Gastroesophageal sphincter (tissue), 4 donors: ENCODE measurements around the gene HS2ST1. TPM values are rescaled to one million over a fixed set of nuclear protein-coding genes. Genes with fewer than 3 reads are reported as not detected.
"Not testable (repeated sequence)": the region's sequence is repeated elsewhere in the genome, so short reads cannot be mapped to it uniquely, and the experiment has no call there.

ENCODE experiments used
- ATAC-seq: fragments of 150-250 bp; one replicate; pipeline ENCODE4 v1.9.1; 2016; ENCODE audit warnings: mild to moderate bottlenecking, moderate library complexity
- H3K27ac ChIP-seq, 4 donors: fragments of 200-600 bp; sonication (generic) in 3 of 4; 1 replicate in 3 of 4; 2 replicates in 1 of 4; pipeline ENCODE4 v1.5.1; 2016 to 2019
- H3K27me3 ChIP-seq: fragments of 200-600 bp; sonication (generic); one replicate; pipeline ENCODE4 v1.5.1; 2019
- H3K36me3 ChIP-seq, 2 donors: fragments of 200-600 bp; sonication (generic); one replicate each; pipeline ENCODE4 v1.5.1; 2019; ENCODE audit warnings: control low read depth in 1 of 2
- H3K4me1 ChIP-seq, 3 donors: fragments of 200-600 bp; sonication (generic); 1 replicate in 2 of 3; 2 replicates in 1 of 3; pipeline ENCODE4 v1.5.1; 2016 to 2019; ENCODE audit warnings: control low read depth in 2 of 3
- H3K4me3 ChIP-seq, 2 donors: fragments of 200-600 bp; sonication (generic); one replicate each; pipeline ENCODE4 v1.5.1; 2019; ENCODE audit warnings: mild to moderate bottlenecking in 1 of 2, moderate library complexity in 1 of 2
- H3K9me3 ChIP-seq, 3 donors: fragments of 200-600 bp; sonication (generic); one replicate each; pipeline ENCODE4 v1.5.1; 2017 to 2019; ENCODE audit warnings: control low read depth in 2 of 3
- EP300 ChIP-seq: sonication (generic); formaldehyde crosslinking; IDR thresholded peaks from one replicate; pipeline ENCODE4 v1.6.1; 2017; ENCODE audit warnings: antibody characterized with exemption, mild to moderate bottlenecking
- POLR2A ChIP-seq, 2 donors: fragments of 450-650 bp; IDR thresholded peaks; one replicate each; pipeline ENCODE4 v1.6.1; 2017; ENCODE audit warnings: antibody characterized with exemption in 2 of 2, mild to moderate bottlenecking in 2 of 2, moderate library complexity in 1 of 2
- POLR2AphosphoS5 ChIP-seq: sonication (generic); formaldehyde crosslinking; IDR thresholded peaks from one replicate; pipeline ENCODE4 v1.6.1; 2017; ENCODE audit warnings: antibody characterized with exemption
- WGBS, 2 donors: methylation state at CpG; one replicate each; pipeline ENCODE4 v1.1.5; 2018; ENCODE audit warnings: low coverage in 1 of 2; 5-methylcytosine and 5-hydroxymethylcytosine counted together
- total RNA-seq, 4 donors: library from RNA; depleted of rRNA; stranded (reverse); fragments of >200 nt; gene quantifications; one replicate each; pipeline ENCODE4 v1.1.0, GENCODE V29; 2016
- TF ChIP-seq, protein P1 (sequence below), 4 experiments: fragments of 200-600 bp in 2 of 4; fragments of 450-650 bp in 2 of 4; sonication (generic) in 1 of 4; IDR thresholded peaks; one replicate each; pipeline ENCODE4 v1.5.1; 2017 to 2019; ENCODE audit warnings: antibody characterized with exemption in 4 of 4, mild to moderate bottlenecking in 2 of 4, moderate library complexity in 2 of 4

The HS2ST1 gene
- total RNA-seq, 4 donors from 2014 or later: 10.3 to 17.0 (median 11.7) TPM

DNA sequence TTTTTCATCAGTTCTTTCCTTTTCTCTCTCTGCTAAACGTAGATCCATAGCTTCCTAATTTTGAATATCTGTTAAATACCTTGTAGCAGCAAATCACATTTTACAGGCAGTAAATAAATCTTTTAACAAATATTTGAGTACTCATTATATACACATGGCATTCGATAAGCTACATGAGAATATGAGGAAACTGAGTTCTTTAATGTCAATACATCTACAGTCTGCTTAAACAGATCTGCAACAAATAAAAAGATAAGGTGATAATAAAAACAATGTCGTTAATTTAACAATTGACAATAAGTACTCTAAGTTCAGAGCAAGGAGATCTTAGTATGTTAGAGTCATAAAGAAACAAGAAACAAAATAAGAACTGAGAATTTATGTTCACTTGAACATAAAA, 43.4 kb upstream of the HS2ST1 start:
- Histone ChIP-seq H3K9me3 (no peaks in the 10 kb centered on the region), H3K4me1 (peaks cover 0 to 9% (median 0%) of the 10 kb centered on the region in 3 donors), H3K36me3 (peaks cover 0 to 15% of the 10 kb centered on the region in 2 donors), H3K27me3 (no peaks in the 10 kb centered on the region), H3K27ac (no peak overlapping the region), H3K4me3 (no peak overlapping the region)
- no peak for ATAC-seq
- TF ChIP-seq POLR2AphosphoS5: no peak
- TF ChIP-seq POLR2A (IDR thresholded peaks at IDR 0.05): no peak
- TF ChIP-seq EP300: no peak
- TF ChIP-seq, protein P1, sequence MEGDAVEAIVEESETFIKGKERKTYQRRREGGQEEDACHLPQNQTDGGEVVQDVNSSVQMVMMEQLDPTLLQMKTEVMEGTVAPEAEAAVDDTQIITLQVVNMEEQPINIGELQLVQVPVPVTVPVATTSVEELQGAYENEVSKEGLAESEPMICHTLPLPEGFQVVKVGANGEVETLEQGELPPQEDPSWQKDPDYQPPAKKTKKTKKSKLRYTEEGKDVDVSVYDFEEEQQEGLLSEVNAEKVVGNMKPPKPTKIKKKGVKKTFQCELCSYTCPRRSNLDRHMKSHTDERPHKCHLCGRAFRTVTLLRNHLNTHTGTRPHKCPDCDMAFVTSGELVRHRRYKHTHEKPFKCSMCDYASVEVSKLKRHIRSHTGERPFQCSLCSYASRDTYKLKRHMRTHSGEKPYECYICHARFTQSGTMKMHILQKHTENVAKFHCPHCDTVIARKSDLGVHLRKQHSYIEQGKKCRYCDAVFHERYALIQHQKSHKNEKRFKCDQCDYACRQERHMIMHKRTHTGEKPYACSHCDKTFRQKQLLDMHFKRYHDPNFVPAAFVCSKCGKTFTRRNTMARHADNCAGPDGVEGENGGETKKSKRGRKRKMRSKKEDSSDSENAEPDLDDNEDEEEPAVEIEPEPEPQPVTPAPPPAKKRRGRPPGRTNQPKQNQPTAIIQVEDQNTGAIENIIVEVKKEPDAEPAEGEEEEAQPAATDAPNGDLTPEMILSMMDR (IDR thresholded peaks at IDR 0.05): no peak
- 89 to 96% methylated on average over 3 of the region's 3 CpGs for WGBS, 2 donors

DNA sequence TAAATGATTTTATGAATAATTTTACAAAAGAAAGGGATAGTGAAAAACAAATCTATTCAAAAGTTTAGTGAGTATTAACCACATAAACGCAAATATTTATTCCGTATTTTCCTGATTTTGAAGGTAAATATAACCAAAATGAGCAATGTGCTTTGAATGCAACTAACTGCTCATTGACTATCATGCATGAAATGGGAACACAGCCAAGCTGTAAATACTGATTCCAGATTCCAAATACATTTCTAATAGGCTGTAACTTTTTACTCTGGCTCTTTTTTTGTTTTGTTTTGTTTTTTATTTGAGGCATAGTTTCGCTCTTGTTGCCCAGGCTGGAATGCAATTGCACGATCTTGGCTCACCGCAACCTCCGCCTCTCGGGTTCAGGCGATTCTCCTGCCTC, 42.3 kb upstream of the HS2ST1 start:
- Histone ChIP-seq H3K4me3 (no peak overlapping the region), H3K4me1 (peaks cover 0 to 9% (median 0%) of the 10 kb centered on the region in 3 donors), H3K27me3 (no peaks in the 10 kb centered on the region), H3K9me3 (no peaks in the 10 kb centered on the region), H3K36me3 (peaks cover 0 to 21% of the 10 kb centered on the region in 2 donors), H3K27ac (no peak overlapping the region)
- ATAC-seq: no peak
- TF ChIP-seq POLR2A (IDR thresholded peaks at IDR 0.05) (no peak), EP300 (no peak), POLR2AphosphoS5 (no peak)
- TF ChIP-seq, protein P1 (IDR thresholded peaks at IDR 0.05): no peak
- 87 to 97% methylated on average over 2 to 8 of the region's 8 CpGs for WGBS, 2 donors

DNA sequence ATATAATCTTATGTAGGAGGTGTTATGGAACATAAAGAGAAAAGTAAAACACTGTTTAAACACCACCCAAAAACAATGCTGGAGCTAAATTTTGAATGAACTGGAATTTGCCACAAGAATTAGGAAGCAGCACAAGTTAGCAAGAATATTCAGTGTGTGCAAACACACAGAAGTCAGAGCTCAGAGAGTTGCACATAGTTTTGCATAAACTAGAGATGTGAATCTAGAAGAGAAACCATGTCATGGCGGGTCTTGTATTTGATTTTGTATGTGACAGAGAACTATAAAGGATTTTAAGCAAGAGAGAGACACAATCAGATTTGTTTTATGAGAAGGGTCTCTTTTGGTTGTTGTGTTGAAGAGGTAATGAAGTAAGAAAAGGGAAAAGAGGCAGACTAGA, 38.7 kb upstream of the HS2ST1 start:
- H3K4me3 ChIP-seq: no peak overlapping the region
- peaks cover 0 to 51% of the 10 kb centered on the region in 2 donors for H3K36me3 ChIP-seq
- H3K27ac ChIP-seq: no peak overlapping the region
- TF ChIP-seq POLR2AphosphoS5 (no peak), EP300 (no peak), POLR2A (IDR thresholded peaks at IDR 0.05) (no peak)
- TF ChIP-seq, protein P1 (IDR thresholded peaks at IDR 0.05): no peak
- WGBS, 2 donors: 93 to 95% methylated on average over 1 of the region's 1 CpG
- no peaks in the 10 kb centered on the region for H3K27me3 ChIP-seq
- H3K9me3 ChIP-seq: no peaks in the 10 kb centered on the region
- ATAC-seq: no peak
- H3K4me1 ChIP-seq: no peaks in the 10 kb centered on the region

DNA sequence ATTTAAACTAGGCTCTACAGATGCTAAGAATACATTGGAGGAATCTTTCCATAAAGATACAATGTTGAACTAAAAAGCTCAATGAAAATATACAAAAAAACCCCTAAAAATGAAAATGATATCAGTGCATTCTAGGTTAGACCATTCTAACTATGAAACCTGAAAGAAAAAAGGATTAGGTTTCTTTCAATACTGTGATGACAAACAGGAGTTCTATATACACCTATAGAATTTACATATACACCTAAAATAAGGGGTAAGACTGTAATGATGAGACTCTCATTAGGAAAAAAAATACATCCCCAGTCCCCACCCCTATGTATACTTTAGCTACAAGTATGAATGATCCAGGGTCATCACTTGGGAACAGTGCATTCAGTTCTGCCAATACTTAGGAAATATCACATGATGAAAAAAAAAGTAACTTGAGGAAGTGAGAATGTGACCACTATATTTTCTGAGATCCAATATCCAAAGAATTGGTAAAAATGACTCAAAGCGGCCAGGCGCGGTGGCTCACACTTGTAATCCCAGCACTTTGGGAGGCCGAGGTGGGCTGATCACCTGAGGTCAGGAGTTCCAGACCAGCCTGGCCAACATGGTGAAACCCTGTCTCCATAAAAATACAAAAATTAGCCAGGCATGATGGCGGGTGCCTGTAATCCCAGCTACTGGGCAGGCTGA, 26.8 kb upstream of the HS2ST1 start:
- 86% methylated on average over 4 of the region's 5 CpGs; no CpG with 5 or more reads in 1 of the 2 donors for WGBS, 2 donors
- no peak for ATAC-seq

DNA sequence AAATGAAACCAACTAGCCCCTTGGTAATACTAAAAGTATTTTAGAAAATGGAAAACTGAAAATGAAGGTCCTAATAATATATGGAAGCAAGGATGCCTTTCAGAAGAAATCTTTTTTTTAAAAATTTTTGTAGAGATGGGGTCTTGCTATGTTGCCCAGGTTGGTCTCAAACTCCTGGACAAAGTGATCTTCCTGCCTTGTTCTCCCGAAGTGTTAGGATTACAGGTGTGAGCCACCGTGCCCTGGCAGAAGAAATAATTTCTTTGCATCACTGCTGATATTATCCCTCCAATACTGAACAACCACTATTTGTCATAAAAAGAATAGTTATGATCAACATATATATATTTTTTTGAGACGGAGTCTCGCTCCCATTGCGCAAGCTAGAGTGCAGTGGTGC, 26.1 kb upstream of the HS2ST1 start:
- no peak overlapping the region for H3K27ac ChIP-seq
- H3K4me1 ChIP-seq: no peaks in the 10 kb centered on the region
- 93 to 95% methylated on average over 3 to 5 of the region's 5 CpGs for WGBS, 2 donors
- no peak for TF ChIP-seq EP300
- TF ChIP-seq POLR2AphosphoS5: no peak
- TF ChIP-seq POLR2A (IDR thresholded peaks at IDR 0.05): no peak
- TF ChIP-seq, protein P1 (IDR thresholded peaks at IDR 0.05): no peak
- no peaks in the 10 kb centered on the region for H3K9me3 ChIP-seq
- no peak overlapping the region for H3K4me3 ChIP-seq
- H3K27me3 ChIP-seq: no peaks in the 10 kb centered on the region
- peaks cover 0 to 7% of the 10 kb centered on the region in 2 donors for H3K36me3 ChIP-seq
- ATAC-seq: no peak

More for the DNA sequence above, 26.8 kb upstream of the HS2ST1 start:
- TF ChIP-seq POLR2AphosphoS5: no peak
- TF ChIP-seq EP300: no peak
- TF ChIP-seq POLR2A (IDR thresholded peaks at IDR 0.05): no peak
- H3K9me3 ChIP-seq: no peaks in the 10 kb centered on the region
- no peak overlapping the region for H3K4me3 ChIP-seq
- H3K36me3 ChIP-seq: peaks cover 0 to 7% of the 10 kb centered on the region in 2 donors
- no peak overlapping the region for H3K27ac ChIP-seq
- no peaks in the 10 kb centered on the region for H3K4me1 ChIP-seq
- no peaks in the 10 kb centered on the region for H3K27me3 ChIP-seq

DNA sequence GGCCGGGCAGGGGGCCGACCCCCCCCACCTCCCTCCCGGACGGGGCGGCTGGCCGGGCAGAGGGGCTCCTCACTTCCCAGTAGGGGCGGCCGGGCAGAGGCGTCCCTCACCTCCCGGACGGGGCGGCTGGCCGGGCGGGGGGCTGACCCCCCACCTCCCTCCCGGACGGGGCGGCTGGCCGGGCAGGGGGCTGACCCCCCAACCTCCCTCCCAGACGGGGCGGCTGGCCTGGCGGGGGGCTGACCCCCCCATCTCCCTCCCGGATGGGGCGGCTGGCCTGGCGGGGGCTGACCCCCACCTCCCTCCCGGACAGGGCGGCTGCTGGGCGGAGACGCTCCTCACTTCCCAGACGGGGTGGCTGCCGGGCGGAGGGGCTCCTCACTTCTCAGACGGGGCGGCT, 15.0 kb upstream of the HS2ST1 start:
- not testable (repeated sequence) for H3K27ac ChIP-seq, H3K9me3 ChIP-seq, ATAC-seq, H3K27me3 ChIP-seq, H3K4me3 ChIP-seq
- WGBS, 2 donors: no CpG with 5 or more reads among the region's 33 CpGs
- Histone ChIP-seq H3K4me1 (peaks cover 0 to 13% (median 0%) of the 10 kb centered on the region in 3 donors), H3K36me3 (peaks cover 0 to 42% of the 10 kb centered on the region in 2 donors)
